Testis (tissue), 3 donors: ENCODE measurements around the gene WDR12. TPM values are rescaled to one million over a fixed set of nuclear protein-coding genes. Genes with fewer than 3 reads are reported as not detected.
A peak's percentile ranks its signal among the peaks of the same experiment; 100 is the strongest.
"Not testable (repeated sequence)": the region's sequence is repeated elsewhere in the genome, so short reads cannot be mapped to it uniquely, and the experiment has no call there.

Experiments
- DNase-seq: peaks from one replicate; pipeline ENCODE4 v3.0.0-alpha.2; 2019
- H3K27ac ChIP-seq, 2 donors: fragments of 200-600 bp; sonication (generic); one replicate each; pipeline ENCODE4 v1.5.1; 2019
- H3K27me3 ChIP-seq: fragments of 200-600 bp; sonication (generic); one replicate; pipeline ENCODE4 v1.5.1; 2019
- H3K36me3 ChIP-seq: fragments of 200-600 bp; sonication (generic); one replicate; pipeline ENCODE4 v1.5.1; 2017; ENCODE audit warnings: low read depth; ENCODE audit errors: missing control alignments
- H3K4me1 ChIP-seq: fragments of 200-600 bp; sonication (generic); one replicate; pipeline ENCODE4 v1.5.1; 2019
- H3K4me3 ChIP-seq, 2 donors: fragments of 200-600 bp; sonication (generic); one replicate each; pipeline ENCODE4 v1.5.1; 2017 to 2019
- H3K9me3 ChIP-seq: fragments of 200-600 bp; sonication (generic); one replicate; pipeline ENCODE4 v1.5.1; 2017
- CTCF ChIP-seq, 3 experiments: fragments of 450-650 bp in 2 of 3; fragments of 200-600 bp in 1 of 3; sonication (generic) in 1 of 3; IDR thresholded peaks; one replicate each; pipeline ENCODE4 v1.5.1; 2016 to 2019; ENCODE audit warnings: antibody characterized with exemption in 3 of 3, mild to moderate bottlenecking in 2 of 3, moderate library complexity in 1 of 3
- POLR2A ChIP-seq: fragments of 450-650 bp; IDR thresholded peaks from one replicate; pipeline ENCODE4 v1.6.1; 2017; ENCODE audit warnings: antibody characterized with exemption, mild to moderate bottlenecking, moderate library complexity
- WGBS, 2 donors: methylation state at CpG; one replicate each; pipeline ENCODE4 v1.1.5; 2018; 5-methylcytosine and 5-hydroxymethylcytosine counted together
- intact Hi-C: fragments of 100-400 bp; cut with DNase I; formaldehyde crosslinking; loops from one replicate; pipeline ENCODE4 v1.15.1; 2023; ENCODE audit warnings: low total_unique reads
- polyA plus RNA-seq: library from polyadenylated mRNA; stranded (reverse); fragments of 350-450 nt; fragmentation: Illumina TruSeq; extraction: RNeasy Lipid Tissue Mini Kit (QIAGEN cat#74804); gene quantifications from one replicate; pipeline ENCODE4 v1.2.3, GENCODE V29; 2014; ENCODE audit warnings: low read depth, low replicate concordance; ENCODE audit not compliant: insufficient read depth
- total RNA-seq, 2 donors: library from RNA; depleted of rRNA; stranded (reverse); fragments of >200 nt; gene quantifications; one replicate each; pipeline ENCODE4 v1.2.3, GENCODE V29; 2016

Gene WDR12
- total and polyA plus RNA-seq, 3 donors from 2014 or later = 17.1 to 64.7 (median 17.2) TPM

- Histone ChIP-seq H3K27ac (no peak overlapping the region), H3K36me3 (no peaks in the 10 kb centered on the region), H3K4me1 (no peaks in the 10 kb centered on the region), H3K27me3 (no peaks in the 10 kb centered on the region), H3K4me3 (no peak overlapping the region), H3K9me3 (no peaks in the 10 kb centered on the region)
- TF ChIP-seq POLR2A (no peak), CTCF (IDR thresholded peaks at IDR 0.05) (no peak)
- DNase-seq = no peak
- intact Hi-C loops = no loop called here
- 91% methylated on average over 2 of the region's 2 CpGs for WGBS, 2 donors
These were observed 22.5 kb upstream of the WDR12 start for GRCh38 chr2:202933958-202934357.

GRCh38 chr2:202933139-202933510 is 21.7 kb upstream of the WDR12 start:
- no peaks in the 10 kb centered on the region for H3K4me1 ChIP-seq
- no peak overlapping the region for H3K4me3 ChIP-seq
- H3K27ac ChIP-seq = no peak overlapping the region
- no peaks in the 10 kb centered on the region for H3K27me3 ChIP-seq
- intact Hi-C loops = no loop called here
- H3K36me3 ChIP-seq = no peaks in the 10 kb centered on the region
- no peak for TF ChIP-seq POLR2A
- no peak for TF ChIP-seq CTCF (IDR thresholded peaks at IDR 0.05)
- 86% methylated on average over 5 of the region's 5 CpGs; no CpG with 5 or more reads in 1 of the 2 donors for WGBS, 2 donors
- H3K9me3 ChIP-seq = no peaks in the 10 kb centered on the region
- no peak for DNase-seq

GRCh38 chr2:202932425-202933138 is 21.1 kb upstream of the WDR12 start:
- no peaks in the 10 kb centered on the region for H3K4me1 ChIP-seq
- no peak overlapping the region for H3K27ac ChIP-seq
- WGBS, 2 donors = 79 to 80% methylated on average over 3 of the region's 3 CpGs
- H3K9me3 ChIP-seq = no peaks in the 10 kb centered on the region
- no peaks in the 10 kb centered on the region for H3K27me3 ChIP-seq
- no peaks in the 10 kb centered on the region for H3K36me3 ChIP-seq
- no peak for DNase-seq
- intact Hi-C loops = no loop called here
- H3K4me3 ChIP-seq = no peak overlapping the region
- TF ChIP-seq CTCF (IDR thresholded peaks at IDR 0.05) (no peak), POLR2A (no peak)

- no peaks in the 10 kb centered on the region for H3K27me3 ChIP-seq
- no peak overlapping the region for H3K4me3 ChIP-seq
- intact Hi-C loops = no loop called here
- H3K36me3 ChIP-seq = no peaks in the 10 kb centered on the region
- no peak for DNase-seq
- no peaks in the 10 kb centered on the region for H3K9me3 ChIP-seq
- 90 to 96% methylated on average over 1 of the region's 1 CpG for WGBS, 2 donors
- H3K27ac ChIP-seq = no peak overlapping the region
- H3K4me1 ChIP-seq = no peaks in the 10 kb centered on the region
- TF ChIP-seq CTCF (IDR thresholded peaks at IDR 0.05) = no peak
- TF ChIP-seq POLR2A = no peak
These were observed 7.4 kb upstream of the WDR12 start for GRCh38 chr2:202918860-202919259.

GRCh38 chr2:202912342-202913201 is 1.1 kb upstream of the WDR12 start:
- H3K4me3 ChIP-seq = peak overlapping the region; percentile 66 to 75
- DNase-seq, H3K36me3 ChIP-seq, H3K27me3 ChIP-seq, H3K9me3 ChIP-seq, intact Hi-C loops: not testable (repeated sequence)
- 6% methylated on average over 6 to 14 of the region's 49 CpGs for WGBS, 2 donors
- peaks cover 17% of the 10 kb centered on the region for H3K4me1 ChIP-seq
- peak overlapping the region; percentile 86 to 89 for H3K27ac ChIP-seq
